Subcutaneous abdominal adipose tissue (tissue), 5 donors: ENCODE data around the gene OMA1.

Experiments used
- H3K27ac ChIP-seq: one replicate; pipeline ENCODE4 v1.7.0; 2013; ENCODE audit warnings: low read depth, mild to moderate bottlenecking, inconsistent platforms, low read length, moderate library complexity
- H3K27me3 ChIP-seq, 5 donors: one replicate each; pipeline ENCODE4 v1.7.0; 2013; ENCODE audit warnings: low read length in 5 of 5, inconsistent platforms in 1 of 5; ENCODE audit not compliant: control insufficient read depth in 5 of 5, insufficient read depth in 4 of 5
- H3K36me3 ChIP-seq, 5 donors: one replicate each; pipeline ENCODE4 v1.7.0; 2013; ENCODE audit warnings: low read length in 5 of 5; ENCODE audit not compliant: control insufficient read depth in 5 of 5, insufficient read depth in 5 of 5
- H3K4me1 ChIP-seq, 5 donors: one replicate each; pipeline ENCODE4 v1.7.0; 2013; ENCODE audit warnings: low read length in 5 of 5, mild to moderate bottlenecking in 3 of 5, moderate library complexity in 1 of 5; ENCODE audit not compliant: control insufficient read depth in 5 of 5, insufficient read depth in 5 of 5
- H3K4me3 ChIP-seq, 5 donors: one replicate each; pipeline ENCODE4 v1.7.0; 2013; ENCODE audit warnings: low read length in 5 of 5, low read depth in 1 of 5
- H3K9ac ChIP-seq, 5 donors: one replicate each; pipeline ENCODE4 v1.7.0; 2013; ENCODE audit warnings: low read length in 5 of 5, mild to moderate bottlenecking in 4 of 5, moderate library complexity in 3 of 5
- H3K9me3 ChIP-seq, 5 donors: one replicate each; pipeline ENCODE4 v1.7.0; 2013; ENCODE audit warnings: low read length in 5 of 5; ENCODE audit not compliant: control insufficient read depth in 5 of 5
- donor health status: healthy.
- donor health status: healthy.
- donor health status: healthy.
- donor health status: healthy.
- donor health status: healthy.

The OMA1 gene

GRCh38 chr1:58469016-58469415, 77.5 kb downstream of the OMA1 start:
- Histone ChIP-seq H3K36me3 (peaks cover 0 to 8% (median 3%) of the 10 kb centered on the region in 5 donors), H3K9ac (no peak overlapping the region), H3K9me3 (no peaks in the 10 kb centered on the region), H3K4me1 (no peaks in the 10 kb centered on the region), H3K27ac (no peak overlapping the region), H3K27me3 (no peaks in the 10 kb centered on the region), H3K4me3 (no peak overlapping the region)

GRCh38 chr1:58468612-58469011, 77.9 kb downstream of the OMA1 start:
- H3K9me3 ChIP-seq, result no peaks in the 10 kb centered on the region
- H3K27me3 ChIP-seq, result no peaks in the 10 kb centered on the region
- peaks cover 0 to 8% (median 3%) of the 10 kb centered on the region in 5 donors for H3K36me3 ChIP-seq
- H3K4me3 ChIP-seq, result no peak overlapping the region
- no peak overlapping the region for H3K9ac ChIP-seq
- H3K4me1 ChIP-seq, result no peaks in the 10 kb centered on the region
- H3K27ac ChIP-seq, result no peak overlapping the region

GRCh38 chr1:58466630-58467241, 79.8 kb downstream of the OMA1 start:
- H3K9me3 ChIP-seq, result no peaks in the 10 kb centered on the region
- no peak overlapping the region for H3K4me3 ChIP-seq
- H3K27me3 ChIP-seq, result no peaks in the 10 kb centered on the region
- no peak overlapping the region for H3K9ac ChIP-seq
- no peak overlapping the region for H3K27ac ChIP-seq
- H3K4me1 ChIP-seq, result no peaks in the 10 kb centered on the region
- H3K36me3 ChIP-seq, result peaks cover 0 to 8% (median 3%) of the 10 kb centered on the region in 5 donors

- Histone ChIP-seq H3K9me3 (no peaks in the 10 kb centered on the region), H3K27me3 (no peaks in the 10 kb centered on the region), H3K4me1 (no peaks in the 10 kb centered on the region), H3K27ac (no peak overlapping the region), H3K36me3 (peaks cover 0 to 8% (median 3%) of the 10 kb centered on the region in 5 donors), H3K9ac (no peak overlapping the region), H3K4me3 (no peak overlapping the region)
Measured at GRCh38 chr1:58465825-58466629, 80.5 kb downstream of the OMA1 start.

- peaks cover 0 to 8% (median 3%) of the 10 kb centered on the region in 5 donors for H3K36me3 ChIP-seq
- H3K4me3 ChIP-seq, result no peak overlapping the region
- H3K27ac ChIP-seq, result no peak overlapping the region
- H3K9me3 ChIP-seq, result no peaks in the 10 kb centered on the region
- H3K4me1 ChIP-seq, result no peaks in the 10 kb centered on the region
- H3K9ac ChIP-seq, result no peak overlapping the region
- no peaks in the 10 kb centered on the region for H3K27me3 ChIP-seq
Measured at GRCh38 chr1:58465176-58465575, 81.3 kb downstream of the OMA1 start.

GRCh38 chr1:58460469-58460868, 86.1 kb downstream of the OMA1 start:
- Histone ChIP-seq H3K27me3 (no peaks in the 10 kb centered on the region), H3K4me3 (no peak overlapping the region), H3K9ac (no peak overlapping the region), H3K27ac (no peak overlapping the region), H3K4me1 (peaks cover 0 to 9% (median 0%) of the 10 kb centered on the region in 5 donors), H3K9me3 (peaks cover 0 to 7% (median 5%) of the 10 kb centered on the region in 5 donors), H3K36me3 (no peaks in the 10 kb centered on the region)

- Histone ChIP-seq H3K4me1 (peaks cover 0 to 9% (median 3%) of the 10 kb centered on the region in 5 donors), H3K4me3 (no peak overlapping the region), H3K9me3 (peaks cover 0 to 7% (median 5%) of the 10 kb centered on the region in 5 donors), H3K36me3 (peaks cover 0 to 2% (median 0%) of the 10 kb centered on the region in 5 donors), H3K27ac (no peak overlapping the region), H3K9ac (no peak overlapping the region), H3K27me3 (no peaks in the 10 kb centered on the region)
Measured at GRCh38 chr1:58459911-58460310, 86.6 kb downstream of the OMA1 start.

- Histone ChIP-seq H3K27ac (no peak overlapping the region), H3K9me3 (peaks cover 0 to 7% (median 5%) of the 10 kb centered on the region in 5 donors), H3K27me3 (no peaks in the 10 kb centered on the region), H3K4me3 (no peak overlapping the region), H3K4me1 (peaks cover 0 to 9% (median 5%) of the 10 kb centered on the region in 5 donors), H3K36me3 (peaks cover 0 to 2% (median 0%) of the 10 kb centered on the region in 5 donors), H3K9ac (no peak overlapping the region)
Measured at GRCh38 chr1:58457023-58457635, 89.4 kb downstream of the OMA1 start.

GRCh38 chr1:58456470-58456869, 90.1 kb downstream of the OMA1 start:
- no peak overlapping the region for H3K27ac ChIP-seq
- H3K27me3 ChIP-seq, result no peaks in the 10 kb centered on the region
- peaks cover 0 to 2% (median 0%) of the 10 kb centered on the region in 5 donors for H3K36me3 ChIP-seq
- no peak overlapping the region for H3K4me3 ChIP-seq
- H3K9ac ChIP-seq, result no peak overlapping the region
- peaks cover 0 to 7% (median 5%) of the 10 kb centered on the region in 5 donors for H3K9me3 ChIP-seq
- peaks cover 0 to 9% (median 5%) of the 10 kb centered on the region in 5 donors for H3K4me1 ChIP-seq

- peaks cover 0 to 9% (median 5%) of the 10 kb centered on the region in 5 donors for H3K4me1 ChIP-seq
- no peak overlapping the region for H3K4me3 ChIP-seq
- no peak overlapping the region for H3K9ac ChIP-seq
- no peaks in the 10 kb centered on the region for H3K27me3 ChIP-seq
- H3K9me3 ChIP-seq, result peaks cover 0 to 7% (median 5%) of the 10 kb centered on the region in 5 donors
- peaks cover 0 to 2% (median 0%) of the 10 kb centered on the region in 5 donors for H3K36me3 ChIP-seq
- no peak overlapping the region for H3K27ac ChIP-seq
Measured at GRCh38 chr1:58454807-58455206, 91.7 kb downstream of the OMA1 start.
